ENCODE data around the gene IL23R.

Gene IL23R

DNA sequence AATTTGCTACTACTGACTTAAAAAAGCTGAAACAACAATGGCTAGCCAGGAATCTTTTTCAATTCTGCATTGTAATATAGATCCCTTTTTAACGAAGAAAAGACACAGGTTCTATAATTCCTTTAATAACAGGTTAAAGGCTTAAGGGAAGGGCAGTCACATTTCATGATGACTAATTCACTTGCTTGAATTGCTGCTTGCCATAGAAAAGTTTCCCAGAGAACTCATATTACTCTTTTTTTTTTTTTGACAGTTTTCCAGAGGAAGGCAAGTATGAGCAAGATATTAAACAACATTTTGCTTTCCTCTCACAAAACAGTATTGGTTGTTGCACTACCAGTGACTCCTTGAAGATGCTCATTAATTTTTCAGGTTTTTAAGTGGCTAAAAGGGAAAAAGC is 60.9 kb downstream of the IL23R start:
- no peak for DNase-seq
- intact Hi-C loops (cut with DNase I), result no loop called here

DNA sequence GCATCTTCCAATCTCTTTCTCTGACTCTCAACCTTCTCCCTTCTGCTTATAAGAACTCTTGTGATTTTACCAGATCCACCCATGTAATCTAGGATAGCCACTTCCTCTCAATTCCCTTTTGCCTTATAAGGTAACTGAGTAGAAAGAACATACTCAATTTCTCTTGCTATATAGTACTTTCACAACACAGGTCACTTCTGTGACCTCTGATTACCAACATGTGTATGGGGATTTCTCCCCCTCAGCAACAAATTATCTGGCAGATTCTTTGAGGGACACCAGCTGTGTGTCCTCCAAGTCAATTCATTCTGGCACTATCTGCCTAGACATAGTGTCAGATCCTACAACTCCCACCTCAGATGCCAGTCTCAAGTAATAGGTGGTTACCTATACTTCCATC is 62.5 kb downstream of the IL23R start:
- intact Hi-C loops (cut with DNase I), result no loop called here
- no peak for DNase-seq

DNA sequence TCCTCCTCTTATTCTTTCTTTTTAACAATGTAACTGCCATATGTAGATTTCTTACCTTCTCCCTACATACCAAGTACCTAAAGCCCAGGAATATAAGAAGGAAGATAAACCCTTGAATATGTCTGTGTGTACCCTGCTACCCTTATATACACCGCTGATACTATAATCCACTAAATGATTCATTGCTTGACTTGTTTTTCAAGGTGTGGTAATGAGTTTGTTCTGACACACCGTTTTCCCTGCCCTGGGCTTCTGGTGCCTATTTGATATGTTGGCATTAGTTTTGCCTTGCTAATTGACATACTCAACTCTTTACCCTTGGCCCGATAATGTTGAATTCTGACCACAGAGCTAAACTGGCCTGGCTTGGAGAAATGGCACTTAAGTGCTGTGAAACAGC is 64.3 kb downstream of the IL23R start:
- no peak for DNase-seq
- intact Hi-C loops (cut with DNase I), result no loop called here

DNA sequence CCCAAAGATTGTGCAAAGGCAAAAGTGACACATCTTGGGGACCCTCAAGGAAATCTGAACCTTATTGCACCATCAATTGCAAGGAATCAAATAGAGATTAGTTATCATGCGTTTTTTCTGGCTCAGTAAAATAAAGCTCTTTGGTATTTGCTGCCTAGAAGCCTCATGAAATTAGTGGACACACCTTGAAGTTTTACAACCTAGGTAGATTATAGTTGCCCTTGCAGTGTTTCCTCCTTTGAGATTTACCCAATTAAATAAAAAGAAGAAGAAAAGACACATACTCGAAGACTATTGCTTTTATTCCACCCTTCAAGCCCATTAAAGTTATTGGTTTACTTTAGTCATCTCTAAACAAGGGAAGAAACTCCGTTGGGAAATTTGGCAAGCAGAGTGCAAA is 70.0 kb downstream of the IL23R start:
- intact Hi-C loops (cut with DNase I), result no loop called here
- no peak for DNase-seq

DNA sequence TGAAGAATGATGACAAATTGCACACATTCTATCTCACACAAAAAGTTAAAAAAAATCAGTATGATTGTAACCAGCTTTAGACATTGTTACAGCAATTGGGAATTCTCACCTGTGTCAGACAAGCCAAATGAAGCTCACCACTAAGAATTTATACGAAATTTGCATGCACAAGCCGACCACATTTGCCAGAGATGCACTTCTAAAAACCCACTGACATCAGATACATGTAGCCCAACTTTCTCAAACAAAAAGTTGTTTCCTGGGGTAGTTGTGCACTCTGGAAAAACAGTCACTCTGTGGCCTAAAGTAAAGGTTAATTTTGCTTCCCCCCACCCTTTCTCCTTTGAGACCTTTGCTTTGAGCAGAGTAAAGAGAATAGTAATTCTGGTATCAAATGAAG is 73.5 kb downstream of the IL23R start:
- intact Hi-C loops (cut with DNase I), result no loop called here
- DNase-seq, result no peak

DNA sequence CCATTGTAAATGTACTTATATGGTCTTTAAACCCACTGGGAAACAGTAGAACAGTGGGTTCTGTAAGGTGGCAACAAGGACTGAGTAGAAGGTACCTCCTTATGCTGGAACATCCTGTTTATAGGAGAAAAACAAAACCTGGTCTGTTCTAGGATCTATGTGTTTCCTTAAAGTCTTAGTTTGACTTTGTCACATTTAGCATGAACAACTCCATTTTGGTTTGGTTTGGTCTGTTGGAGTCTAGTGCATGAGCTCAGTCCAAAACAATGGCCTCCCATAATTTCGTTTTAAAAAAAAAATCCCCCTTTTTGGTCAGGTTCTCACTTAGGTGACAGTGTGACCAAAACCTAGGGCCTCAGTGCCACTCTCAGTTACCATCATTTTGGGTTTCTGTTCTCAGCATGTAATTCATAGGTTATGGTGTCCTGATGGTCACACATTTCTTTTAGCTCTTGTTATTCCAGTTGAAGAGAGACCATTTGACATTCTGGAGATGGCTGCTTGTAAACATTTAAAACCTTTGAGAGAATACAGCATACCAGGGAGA is 75.0 kb downstream of the IL23R start:
- intact Hi-C loops (cut with DNase I), result no loop called here

DNA sequence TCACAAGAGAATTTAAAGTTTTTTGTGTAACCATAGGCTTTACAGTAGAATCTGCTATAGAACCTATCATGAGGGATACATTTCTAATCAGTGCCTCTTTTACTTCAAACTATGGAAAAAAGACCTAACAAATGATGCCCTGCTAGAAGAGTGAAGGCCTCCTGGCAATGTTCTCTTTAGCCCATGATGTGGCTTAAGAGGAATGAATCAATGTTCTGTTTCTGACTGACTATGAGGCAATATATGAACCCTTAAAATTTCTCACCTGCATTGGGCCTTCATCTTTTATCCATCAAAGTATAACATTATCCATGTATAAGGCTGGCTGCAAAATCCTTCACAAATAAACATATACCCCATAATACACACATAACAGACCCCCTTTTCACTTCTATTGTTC is 75.8 kb downstream of the IL23R start:
- intact Hi-C loops (cut with DNase I), result no loop called here
- no peak for DNase-seq

More for the DNA sequence above, 75.0 kb downstream of the IL23R start:
- no peak for DNase-seq

DNA sequence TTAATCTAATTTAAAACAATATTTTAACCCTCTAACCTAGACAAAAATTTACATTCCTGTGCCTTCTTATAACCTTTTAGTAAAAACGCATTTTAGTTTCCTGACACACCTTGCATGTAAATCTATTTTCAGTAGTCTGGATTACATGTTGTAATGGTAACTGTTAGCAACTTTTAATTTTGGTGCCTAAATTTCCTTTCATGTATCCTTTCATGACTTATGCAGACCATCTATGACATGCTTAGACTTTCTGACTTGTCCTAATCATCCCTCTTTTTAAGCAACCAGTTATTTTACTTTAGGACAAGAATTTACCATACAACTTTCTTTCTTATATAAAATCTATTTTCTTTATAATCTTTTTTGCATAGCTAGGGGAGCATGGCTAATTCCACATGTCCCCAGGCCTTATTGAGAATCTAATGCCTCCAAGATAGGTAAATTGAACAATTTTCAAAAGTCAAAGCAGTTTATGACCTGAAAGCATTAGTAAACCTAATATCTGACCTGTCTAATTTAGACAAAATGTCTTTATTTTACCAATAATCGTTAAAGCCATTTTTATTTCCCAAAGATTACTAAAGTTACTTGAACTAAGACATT is 83.9 kb downstream of the IL23R start:
- intact Hi-C loops (cut with DNase I), result no loop called here
- no peak for DNase-seq

DNA sequence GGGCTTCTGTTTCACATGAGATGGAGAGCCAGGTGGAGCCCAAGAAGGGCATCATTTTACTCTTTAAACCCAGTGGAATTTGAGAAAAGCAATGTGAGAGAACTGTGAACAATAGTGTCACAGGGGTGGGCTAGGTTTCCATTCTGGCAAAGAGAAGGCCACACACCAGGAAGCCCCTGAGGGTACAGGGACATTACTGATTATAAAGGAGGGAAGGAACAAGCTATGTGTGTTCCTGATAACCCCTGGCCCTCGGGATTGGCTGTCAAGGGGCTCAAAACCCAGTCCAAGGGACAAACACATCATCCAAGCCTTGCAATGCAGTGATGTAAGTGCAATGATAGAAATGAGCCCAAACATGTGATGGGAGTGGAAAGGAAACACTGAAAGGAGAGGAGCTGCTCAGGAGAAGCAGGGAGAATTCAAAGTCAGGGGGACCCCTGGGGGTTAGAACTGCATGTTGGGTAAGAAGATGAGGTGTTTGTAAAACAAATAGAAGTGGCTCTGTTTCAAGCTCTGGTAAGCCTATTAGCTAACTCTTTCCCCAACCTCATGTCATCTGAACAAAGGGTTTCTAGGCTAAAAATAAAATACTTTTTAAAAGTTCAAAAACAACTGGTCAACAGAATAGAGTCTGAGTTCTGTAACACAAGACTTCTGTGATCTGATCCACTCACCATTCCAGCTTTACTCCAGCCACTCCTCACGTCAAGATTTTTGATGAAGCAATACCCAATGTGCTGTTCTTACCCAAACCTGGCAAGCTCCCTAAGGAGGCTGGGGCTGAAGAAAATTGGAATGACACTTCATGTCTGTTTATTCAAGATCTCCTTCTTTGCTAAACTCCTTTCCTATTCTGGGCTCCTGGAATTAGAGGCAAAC is 90.3 kb downstream of the IL23R start:
- DNase-seq, result no peak
- intact Hi-C loops (cut with DNase I), result no loop called here

DNA sequence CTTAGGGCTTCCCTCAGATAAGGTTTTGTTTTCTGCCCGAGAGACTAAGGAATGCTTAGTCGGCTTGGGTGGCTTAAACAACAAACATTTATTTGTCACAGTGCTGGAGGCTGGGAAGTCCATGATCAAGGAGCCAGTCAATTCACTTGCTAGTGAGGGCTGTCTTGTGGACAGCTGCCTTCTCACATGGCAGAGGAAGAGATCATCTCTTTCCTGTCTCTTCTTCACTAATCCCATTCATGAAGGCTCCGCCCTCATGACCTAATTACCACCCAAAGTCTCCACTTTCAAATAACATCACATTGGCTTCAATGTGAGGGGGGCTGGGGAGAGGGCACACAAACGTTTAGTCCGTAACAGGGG is 90.9 kb downstream of the IL23R start:
- no peak for DNase-seq
- intact Hi-C loops (cut with DNase I), result no loop called here

DNA sequence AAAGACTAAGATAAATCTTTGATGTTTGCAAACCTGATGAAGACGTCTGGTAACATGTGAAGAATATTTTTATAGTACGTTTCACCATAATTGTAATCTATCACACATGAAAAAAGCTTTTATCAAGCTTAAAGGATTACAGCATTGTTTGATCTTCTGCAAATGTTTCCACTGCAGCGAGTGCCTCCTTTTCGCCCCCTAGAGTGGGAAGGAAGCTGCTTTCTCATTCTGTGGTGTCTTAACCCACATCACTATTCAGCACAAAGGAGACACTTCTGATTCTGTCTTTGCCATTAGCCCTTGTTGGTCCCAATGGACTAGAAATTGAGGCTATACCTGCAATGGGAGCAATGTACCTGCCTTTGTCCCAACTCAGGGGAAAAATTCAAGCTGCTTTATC is 95.4 kb downstream of the IL23R start:
- DNase-seq, result no peak
- intact Hi-C loops (cut with DNase I), result no loop called here

DNA sequence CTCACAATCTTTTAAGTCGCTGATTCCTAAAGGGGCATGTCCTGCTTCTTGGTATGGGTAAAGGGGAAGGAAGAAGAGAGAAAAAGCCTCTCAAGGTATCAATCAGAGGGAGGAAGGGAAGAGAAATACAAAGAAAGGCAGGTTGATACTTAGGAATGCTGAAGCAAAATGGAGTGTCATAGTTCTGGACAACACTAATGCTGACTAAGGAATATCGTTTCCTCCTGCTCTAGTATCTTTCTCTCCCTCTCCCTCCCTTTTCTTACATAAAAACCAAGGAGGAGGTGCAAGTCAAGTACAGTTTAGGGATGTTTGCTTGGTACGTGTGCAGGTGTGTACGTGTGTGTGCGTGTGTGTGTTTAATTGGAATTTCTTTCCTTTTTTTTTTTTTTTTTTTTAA is 96.5 kb downstream of the IL23R start:
- DNase-seq, result no peak
- intact Hi-C loops (cut with DNase I), result no loop called here

DNA sequence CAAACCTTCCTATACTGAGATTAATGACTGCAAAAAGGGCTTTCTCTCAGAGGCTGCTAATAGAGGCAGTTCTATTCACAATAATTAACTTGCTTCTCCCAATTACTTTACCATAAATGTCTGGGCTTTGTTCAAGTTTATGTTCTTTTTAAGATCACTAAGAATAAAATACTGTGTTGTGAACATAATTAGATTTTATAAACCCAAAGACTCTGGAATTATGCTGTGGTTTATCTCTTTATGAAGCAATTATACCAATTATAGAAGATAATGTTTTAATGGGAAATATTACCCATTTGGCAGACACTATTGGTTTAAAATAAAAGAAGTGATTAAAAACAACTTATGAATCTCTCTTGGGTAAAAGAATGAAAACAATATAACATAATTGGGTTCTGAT is 97.9 kb downstream of the IL23R start:
- intact Hi-C loops (cut with DNase I), result no loop called here
- no peak for DNase-seq

DNA sequence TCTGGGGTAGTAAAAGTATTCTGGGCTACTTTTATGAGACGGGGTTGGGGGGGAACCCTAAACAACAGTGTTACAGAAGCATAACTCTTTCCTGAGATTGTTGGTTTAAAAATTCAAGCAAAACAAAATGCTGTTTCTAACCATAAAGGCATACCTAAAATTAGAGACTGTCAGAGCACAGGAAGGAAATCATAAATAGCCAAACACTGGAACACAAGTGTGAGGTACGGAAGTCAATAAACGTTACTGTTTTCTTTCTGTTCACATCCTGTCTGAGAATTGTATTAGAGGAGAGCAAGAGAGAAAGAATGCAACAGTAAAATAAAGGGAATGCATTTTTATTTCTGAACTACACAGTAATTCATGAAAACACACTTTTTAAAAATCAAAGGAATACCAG is 98.6 kb downstream of the IL23R start:
- no peak for DNase-seq
- intact Hi-C loops (cut with DNase I), result no loop called here

DNA sequence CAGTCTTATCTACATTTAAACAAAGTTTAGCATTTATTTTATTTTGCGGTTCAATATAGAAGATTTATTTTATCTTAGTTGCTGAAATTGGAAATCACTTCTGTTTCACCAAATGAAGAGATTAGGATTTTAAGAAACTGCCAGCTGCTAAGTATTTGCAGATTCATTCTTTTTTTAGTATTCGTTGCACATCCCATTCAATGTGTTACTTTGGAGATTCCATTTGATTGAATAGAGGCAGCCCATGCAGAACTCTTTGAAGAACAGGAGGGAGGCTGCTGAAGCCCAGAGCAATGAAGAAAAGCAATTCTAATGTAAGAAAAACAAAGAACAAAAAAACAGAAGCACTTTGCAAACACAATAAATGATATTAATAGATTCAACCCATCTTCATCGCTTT is 102.8 kb downstream of the IL23R start:
- intact Hi-C loops (cut with DNase I), result no loop called here
- no peak for DNase-seq

DNA sequence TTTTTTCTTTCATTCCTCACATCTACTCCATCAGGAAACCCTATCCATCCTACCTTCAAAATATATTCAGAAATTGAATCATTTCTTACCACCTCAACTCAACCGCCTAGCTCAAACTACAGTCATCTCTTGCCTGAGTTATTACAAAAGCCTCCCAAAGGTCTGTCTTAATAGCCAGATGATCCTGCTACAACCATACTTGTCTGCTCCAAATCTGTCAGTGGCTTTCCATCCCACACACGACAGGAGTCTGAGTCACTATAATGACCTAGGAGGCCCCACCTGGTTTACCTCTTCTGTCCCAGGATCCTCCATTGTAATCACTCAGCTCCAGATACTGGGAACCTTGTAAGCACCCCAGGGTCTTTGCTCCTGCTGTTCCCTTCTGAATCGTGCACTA is 104.3 kb downstream of the IL23R start:
- intact Hi-C loops (cut with DNase I), result no loop called here
- no peak for DNase-seq

DNA sequence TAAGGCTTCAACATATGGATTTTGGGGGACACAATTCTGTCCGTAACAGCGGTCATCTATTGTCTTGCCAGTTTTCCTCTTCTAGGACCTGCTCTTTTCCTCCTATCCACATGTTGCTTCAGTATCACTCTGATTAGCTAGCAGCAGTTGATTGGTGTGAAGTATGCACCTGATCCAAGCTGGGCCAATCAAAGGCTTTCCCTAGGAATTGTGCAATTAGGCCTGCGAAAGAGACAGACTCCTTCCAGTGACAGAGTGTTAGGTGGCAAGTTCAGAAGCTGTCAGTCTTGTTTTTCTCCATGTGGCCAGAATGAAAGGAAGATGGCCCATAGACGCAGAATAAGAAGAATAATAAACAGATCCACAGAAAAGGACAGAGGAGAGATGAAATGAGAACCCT is 107.3 kb downstream of the IL23R start:
- DNase-seq, result no peak
- intact Hi-C loops (cut with DNase I), result no loop called here

DNA sequence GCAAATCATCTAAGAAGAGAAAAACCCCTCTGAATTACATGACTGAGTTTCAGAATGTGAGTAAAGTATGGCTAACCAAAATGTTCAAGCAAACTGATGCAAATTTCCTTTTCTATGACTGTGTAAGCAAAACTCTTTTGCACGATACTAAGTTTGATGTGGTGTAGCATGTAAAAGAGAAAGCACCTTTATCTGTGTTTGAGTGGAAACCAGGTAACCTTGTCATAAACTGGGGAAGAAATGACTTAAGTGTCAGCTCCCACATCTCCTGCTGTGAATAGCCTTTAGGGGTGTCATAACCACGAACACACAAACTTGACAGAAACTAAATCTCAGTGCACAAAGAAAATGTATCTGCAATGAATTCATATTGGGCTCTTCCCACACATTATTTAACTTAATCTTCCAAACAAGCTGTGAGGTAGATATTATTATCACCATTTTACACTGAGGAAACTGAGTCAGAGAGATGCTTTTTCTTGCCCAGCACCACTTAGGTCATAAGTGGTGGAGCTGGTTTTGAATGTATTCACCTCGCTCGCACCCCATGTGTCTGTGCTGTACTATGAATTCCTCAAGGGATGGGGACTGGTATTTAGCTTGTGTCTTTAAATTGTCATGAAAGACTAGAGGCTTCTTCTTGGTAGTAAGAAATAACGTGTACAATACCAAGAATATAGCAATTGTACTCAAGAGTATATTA is 108.5 kb downstream of the IL23R start:
- intact Hi-C loops (cut with DNase I), result no loop called here
- no peak for DNase-seq

DNA sequence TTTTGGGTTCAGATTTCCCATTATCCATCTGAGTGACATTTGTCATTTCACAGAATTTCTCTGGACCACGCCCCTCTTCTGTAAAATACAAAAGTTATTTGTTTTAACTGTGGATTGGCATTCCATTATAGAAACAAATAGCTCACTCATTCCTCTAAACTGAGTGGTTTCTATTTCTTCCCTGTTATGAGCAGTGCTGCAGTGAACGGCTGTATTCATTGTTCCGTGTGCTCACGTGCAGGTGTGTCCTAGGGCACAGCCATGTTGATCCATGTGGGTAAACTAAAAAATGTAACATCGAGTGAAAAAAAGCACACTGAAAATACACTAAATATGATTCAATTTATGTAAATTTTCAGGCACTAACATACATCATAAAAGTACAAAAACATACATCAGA is 114.4 kb downstream of the IL23R start:
- no peak for DNase-seq
- intact Hi-C loops (cut with DNase I), result no loop called here

DNA sequence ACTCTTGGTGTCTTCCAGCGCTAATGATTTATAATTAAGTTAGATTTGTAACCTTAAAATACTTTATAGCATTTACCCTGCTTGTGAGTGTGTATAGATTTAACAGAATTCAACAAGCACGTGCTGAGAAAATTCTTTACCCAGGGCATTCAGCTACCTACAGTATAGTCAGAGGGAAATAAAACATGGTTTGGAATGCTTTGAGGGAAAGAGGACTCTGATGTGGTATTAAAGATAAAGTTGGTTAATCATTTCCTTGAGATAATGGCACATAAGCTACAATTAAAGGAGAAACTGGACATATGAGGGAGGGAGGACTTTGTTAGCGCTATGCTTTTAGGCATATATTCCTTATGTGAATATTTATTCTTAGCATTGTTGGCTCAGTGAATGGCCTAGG is 115.0 kb downstream of the IL23R start:
- no peak for DNase-seq
- intact Hi-C loops (cut with DNase I), result no loop called here

DNA sequence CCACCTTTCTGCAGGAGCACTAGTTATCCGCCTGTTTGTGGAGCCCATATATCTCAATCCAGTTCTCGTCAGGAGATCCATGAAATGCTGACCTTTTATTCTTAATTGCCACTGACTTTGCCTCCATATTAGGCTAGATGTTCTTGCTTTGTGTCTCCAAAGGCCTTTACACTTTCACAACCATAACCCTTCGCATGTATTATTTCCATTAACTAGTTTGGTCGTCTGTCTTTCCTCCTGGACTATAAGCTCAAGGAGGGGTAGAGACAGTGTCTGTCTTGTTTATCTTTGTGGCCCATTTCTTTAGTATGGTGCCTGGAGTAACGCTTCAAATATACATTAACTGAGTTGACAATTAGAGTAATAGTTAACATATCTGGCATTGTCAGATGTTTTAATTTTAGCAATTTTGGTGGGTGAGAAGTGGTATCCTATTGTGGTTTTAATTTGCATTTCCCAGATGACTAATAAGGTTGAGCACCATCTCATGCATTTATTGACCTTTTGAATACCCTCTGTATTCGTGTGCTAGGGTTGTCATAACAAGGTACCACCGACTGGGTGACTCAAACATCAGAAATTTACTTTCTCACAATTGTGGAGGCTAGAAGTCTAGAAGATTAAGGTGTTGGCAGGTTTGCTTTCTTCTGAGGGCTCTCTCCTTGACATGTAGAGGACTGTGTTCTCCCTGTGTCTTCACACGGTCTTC is 119.7 kb downstream of the IL23R start:
- intact Hi-C loops (cut with DNase I), result no loop called here
- DNase-seq, result no peak

Data from posterior cingulate gyrus (tissue), 11 donors.